ENCODE results near the gene GAA.
"Not testable (repeated sequence)": the region's sequence is repeated elsewhere in the genome, so short reads cannot be mapped to it uniquely, and the experiment has no call there.

Gene GAA

GRCh38 chr17:80147035-80147822 is 45.8 kb downstream of the GAA start, which contains the start of gene EIF4A3:
EIF4A3 (minus strand) TSS chr17:80147128; CDS start chr17:80146961, 167 bp downstream.
- DNase-seq, result peak; percentile 100

GRCh38 chr17:80151333-80151732 is 50.0 kb downstream of the GAA start:
- no peak for DNase-seq

- no peak for DNase-seq
Observed at GRCh38 chr17:80152081-80152702, 50.8 kb downstream of the GAA start.

- DNase-seq, result no peak
Observed at GRCh38 chr17:80153004-80153403, 51.6 kb downstream of the GAA start.

- no peak for DNase-seq
Observed at GRCh38 chr17:80154166-80154565, 52.8 kb downstream of the GAA start.

- DNase-seq, result not testable (repeated sequence)
Observed at GRCh38 chr17:80155600-80155999, 54.2 kb downstream of the GAA start.

GRCh38 chr17:80158846-80159245 is 57.5 kb downstream of the GAA start:
- no peak for DNase-seq

- DNase-seq, result no peak
Observed at GRCh38 chr17:80160536-80160935, 59.2 kb downstream of the GAA start.

GRCh38 chr17:80163336-80163735 is 62.0 kb downstream of the GAA start:
- DNase-seq, result no peak

GRCh38 chr17:80164185-80164584 is 62.8 kb downstream of the GAA start:
- DNase-seq, result no peak

- no peak for DNase-seq
Observed at GRCh38 chr17:80166446-80166845, 65.1 kb downstream of the GAA start.

- no peak for DNase-seq
Observed at GRCh38 chr17:80168371-80168770, 67.0 kb downstream of the GAA start.

- DNase-seq, result no peak
Observed at GRCh38 chr17:80169107-80169506, 67.7 kb downstream of the GAA start.

All from NCI-H774 (cell line).